ENCODE results near the gene UTF1. TPM values are rescaled to one million over a fixed set of nuclear protein-coding genes. Genes with fewer than 3 reads are reported as not detected.

Gene UTF1
- total and polyA plus RNA-seq, 2 of the 8 experiments (the other 6 are each of a cell fraction or from before 2014, with no cell fraction given) = 0.47 to 21.8 TPM

DNA sequence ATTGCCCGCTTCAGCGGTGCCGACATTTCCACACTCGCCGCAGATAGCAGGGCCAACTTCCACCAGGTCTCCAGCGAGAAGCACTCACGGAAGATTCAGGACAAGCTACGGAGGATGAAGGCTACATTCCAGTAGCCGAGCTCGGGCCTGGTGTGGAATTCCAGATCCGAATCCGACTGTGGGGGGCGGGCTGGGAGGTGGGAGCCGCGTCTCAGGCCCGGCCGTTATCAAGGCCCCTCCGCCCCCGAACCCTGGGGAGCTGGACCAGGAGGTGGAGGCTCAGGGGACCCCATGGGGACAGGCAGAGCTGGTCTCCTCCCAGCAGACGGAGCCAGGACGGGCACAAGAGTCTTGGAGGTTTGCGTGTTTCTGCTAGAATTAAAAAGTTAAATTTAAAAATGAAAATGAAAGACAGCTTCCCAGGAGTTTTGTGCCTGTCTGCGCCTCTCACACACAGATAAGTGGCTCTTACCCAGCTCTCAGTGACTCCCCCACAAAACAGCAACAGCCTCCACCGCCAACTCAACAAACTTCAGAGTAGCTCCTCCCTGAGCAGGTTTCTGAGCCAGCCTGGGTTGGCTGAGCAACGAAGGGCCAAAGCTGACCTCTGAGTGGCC, 5.2 kb upstream of the UTF1 start (continued):
- TF ChIP-seq EP300 (IDR thresholded peaks at IDR 0.05; ENCODE audit: borderline replicate concordance in 1 of 2, low read depth in 2 of 2, low read length in 2 of 2) (no peak), NRF1 (IDR thresholded peaks at IDR 0.05; ENCODE audit: low read depth, low read length) (no peak), JUND (IDR thresholded peaks at IDR 0.05; ENCODE audit: low read length) (no peak), HDAC6 (IDR thresholded peaks at IDR 0.05; ENCODE audit: low read depth, low read length) (no peak), BRCA1 (IDR thresholded peaks at IDR 0.05; ENCODE audit: low read depth, low read length) (no peak), SAP30 (IDR thresholded peaks at IDR 0.05; ENCODE audit: insufficient read depth, insufficient replicate concordance, low read length) (no peak)
- TF ChIP-seq, protein P1, sequence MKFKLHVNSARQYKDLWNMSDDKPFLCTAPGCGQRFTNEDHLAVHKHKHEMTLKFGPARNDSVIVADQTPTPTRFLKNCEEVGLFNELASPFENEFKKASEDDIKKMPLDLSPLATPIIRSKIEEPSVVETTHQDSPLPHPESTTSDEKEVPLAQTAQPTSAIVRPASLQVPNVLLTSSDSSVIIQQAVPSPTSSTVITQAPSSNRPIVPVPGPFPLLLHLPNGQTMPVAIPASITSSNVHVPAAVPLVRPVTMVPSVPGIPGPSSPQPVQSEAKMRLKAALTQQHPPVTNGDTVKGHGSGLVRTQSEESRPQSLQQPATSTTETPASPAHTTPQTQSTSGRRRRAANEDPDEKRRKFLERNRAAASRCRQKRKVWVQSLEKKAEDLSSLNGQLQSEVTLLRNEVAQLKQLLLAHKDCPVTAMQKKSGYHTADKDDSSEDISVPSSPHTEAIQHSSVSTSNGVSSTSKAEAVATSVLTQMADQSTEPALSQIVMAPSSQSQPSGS (IDR thresholded peaks at IDR 0.05; ENCODE audit: low read length) = no peak
